Vagina (tissue), 2 donors: ENCODE measurements around the gene SLC7A9.

Experiments
- POLR2A ChIP-seq, 2 donors: fragments of 450-650 bp; IDR thresholded peaks; one replicate each; pipeline ENCODE4 v1.6.1; 2017; ENCODE audit warnings: antibody characterized with exemption in 2 of 2, mild to moderate bottlenecking in 2 of 2, moderate library complexity in 2 of 2
- POLR2AphosphoS5 ChIP-seq, 2 donors: sonication (generic); formaldehyde crosslinking; IDR thresholded peaks; one replicate each; pipeline ENCODE4 v1.9.0; 2017; ENCODE audit warnings: antibody characterized with exemption in 2 of 2, mild to moderate bottlenecking in 2 of 2, low read depth in 1 of 2; ENCODE audit not compliant: insufficient read depth in 1 of 2

DNA sequence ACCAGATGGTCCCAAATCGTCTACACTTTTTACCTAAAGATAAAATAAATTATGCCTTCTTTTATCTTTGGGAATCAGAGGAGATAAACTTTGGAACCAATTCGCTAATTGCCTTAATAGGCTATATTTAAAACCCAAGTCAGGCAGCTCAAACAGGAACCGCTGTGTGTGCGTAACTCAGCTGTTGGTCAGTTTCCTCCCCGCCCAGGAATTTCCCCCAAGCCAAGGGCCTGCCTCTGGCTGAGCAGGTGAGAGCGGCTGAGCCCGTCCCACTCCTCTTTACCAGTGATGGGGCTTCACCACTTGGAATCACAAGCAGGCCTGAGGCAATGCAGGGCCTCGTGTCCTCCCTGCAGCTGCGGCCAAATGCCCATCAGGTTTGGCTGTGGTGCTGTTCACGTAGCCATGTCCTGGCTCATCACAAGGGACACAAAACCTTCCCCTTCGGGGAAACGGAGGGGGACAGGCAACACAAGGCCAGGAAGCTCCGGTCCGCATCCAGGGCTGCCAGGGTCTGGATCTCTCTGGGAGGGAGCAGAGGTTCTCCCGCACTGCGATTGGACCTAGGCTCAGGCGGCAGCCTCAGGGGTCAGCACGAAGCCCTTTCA, 503 bp upstream of the SLC7A9 start:
- TF ChIP-seq POLR2A (IDR thresholded peaks at IDR 0.05) (no peak), POLR2AphosphoS5 (IDR thresholded peaks at IDR 0.05; ENCODE audit: insufficient read depth in 1 of 2, low read depth in 1 of 2) (no peak)
